IMR-90 (cell line): ENCODE data around the gene PPFIA2.

Experiments
- CTCF ChIP-seq: conservative IDR thresholded peaks from 2 replicates; pipeline ENCODE4 v1.5.1; 2012; ENCODE audit warnings: mild to moderate bottlenecking, low read depth, low read length, improper control_type of control experiment
- MAFK ChIP-seq: IDR thresholded peaks from 2 replicates; pipeline ENCODE4 v1.6.1; 2012; ENCODE audit warnings: low read depth, low read length, improper control_type of control experiment
- NFE2L2 ChIP-seq: fragments of 150-350 bp; IDR thresholded peaks from 2 replicates; pipeline ENCODE4 v1.6.1; 2016; ENCODE audit warnings: low read depth, mild to moderate bottlenecking, low read length
- POLR2A ChIP-seq: IDR thresholded peaks from 2 replicates; pipeline ENCODE4 v1.6.1; 2012; ENCODE audit warnings: mild to moderate bottlenecking, low read depth, low read length
- RAD21 ChIP-seq: IDR thresholded peaks from 2 replicates; pipeline ENCODE4 v1.6.1; 2012; ENCODE audit warnings: low read length, improper control_type of control experiment
- RFX5 ChIP-seq: IDR thresholded peaks from 2 replicates; pipeline ENCODE4 v1.8.0; 2012; ENCODE audit warnings: low read depth, mild to moderate bottlenecking, low read length, moderate library complexity
- SMC3 ChIP-seq: fragments of 150-350 bp; IDR thresholded peaks from 2 replicates; pipeline ENCODE4 v1.6.1; 2016; ENCODE audit warnings: low read depth, mild to moderate bottlenecking, antibody characterized with exemption, low read length, moderate library complexity
- TF ChIP-seq, protein P1 (sequence below): fragments of 150-350 bp; IDR thresholded peaks from 2 replicates; pipeline ENCODE4 v1.6.1; 2017; ENCODE audit warnings: mild to moderate bottlenecking, antibody characterized with exemption, low read length, low read depth

GRCh38 chr12:81284137-81284536 is 475.0 kb downstream of the PPFIA2 start:
- TF ChIP-seq CTCF: no peak
- TF ChIP-seq, protein P1, sequence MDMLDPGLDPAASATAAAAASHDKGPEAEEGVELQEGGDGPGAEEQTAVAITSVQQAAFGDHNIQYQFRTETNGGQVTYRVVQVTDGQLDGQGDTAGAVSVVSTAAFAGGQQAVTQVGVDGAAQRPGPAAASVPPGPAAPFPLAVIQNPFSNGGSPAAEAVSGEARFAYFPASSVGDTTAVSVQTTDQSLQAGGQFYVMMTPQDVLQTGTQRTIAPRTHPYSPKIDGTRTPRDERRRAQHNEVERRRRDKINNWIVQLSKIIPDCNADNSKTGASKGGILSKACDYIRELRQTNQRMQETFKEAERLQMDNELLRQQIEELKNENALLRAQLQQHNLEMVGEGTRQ: no peak
- no peak for TF ChIP-seq POLR2A
- no peak for TF ChIP-seq SMC3
- TF ChIP-seq MAFK: no peak
- TF ChIP-seq NFE2L2: no peak
- no peak for TF ChIP-seq RAD21
- no peak for TF ChIP-seq RFX5
